LNCAP (cell line): ENCODE data around the gene ASIC1.

Source experiments
- CTCF ChIP-seq: fragments of 450-650 bp; IDR thresholded peaks from 2 replicates; pipeline ENCODE4 v1.5.1; 2017; ENCODE audit warnings: mild to moderate bottlenecking

Gene ASIC1

GRCh38 chr12:50019524-50019923, 37.9 kb upstream of the ASIC1 start:
- no peak for TF ChIP-seq CTCF

GRCh38 chr12:50021031-50021430, 36.4 kb upstream of the ASIC1 start:
- TF ChIP-seq CTCF: no peak

- no peak for TF ChIP-seq CTCF
These were observed 34.5 kb upstream of the ASIC1 start for GRCh38 chr12:50022903-50023302.

- no peak for TF ChIP-seq CTCF
These were observed 33.2 kb upstream of the ASIC1 start for GRCh38 chr12:50024227-50024626.

GRCh38 chr12:50024805-50025186, 32.6 kb upstream of the ASIC1 start:
- no peak for TF ChIP-seq CTCF

GRCh38 chr12:50025187-50026059, 32.0 kb upstream of the ASIC1 start, which contains the start of gene RACGAP1:
Gene RACGAP1, minus strand, starts transcription at chr12:50025494. Its CDS starts 8,779 bp downstream, at chr12:50016715.
- TF ChIP-seq CTCF: no peak

GRCh38 chr12:50026691-50027090, 30.7 kb upstream of the ASIC1 start:
- TF ChIP-seq CTCF: no peak
